Measurements from ENCODE around the gene TCTN2.

TCTN2 gene

GRCh38 chr12:123670882-123671728 lies at the start of gene TCTN2:
TSS of gene TCTN2 (plus strand) at chr12:123671113. CDS start at chr12:123671241, 128 bp downstream.
- peak; percentile 37 for DNase-seq

- DNase-seq = no peak
Measured at GRCh38 chr12:123621619-123622530, 49.0 kb upstream of the TCTN2 start.

GRCh38 chr12:123633379-123634141 lies 37.4 kb upstream of the TCTN2 start, which contains the start of the genes EIF2B1 and GTF2H3:
TSS of gene EIF2B1 (minus strand) at chr12:123633686. CDS start at chr12:123633557, 129 bp downstream.
TSS of gene GTF2H3 (plus strand) at chr12:123633829. CDS start at chr12:123633860, 31 bp downstream.
- peak; percentile 73 for DNase-seq

GRCh38 chr12:123634142-123634561 lies 36.8 kb upstream of the TCTN2 start:
- no peak for DNase-seq

- DNase-seq = no peak
Measured at GRCh38 chr12:123643911-123644310, 27.0 kb upstream of the TCTN2 start.

- DNase-seq = no peak
Measured at GRCh38 chr12:123645380-123645779, 25.5 kb upstream of the TCTN2 start.

GRCh38 chr12:123645878-123646277 lies 25.0 kb upstream of the TCTN2 start:
- no peak for DNase-seq

GRCh38 chr12:123648401-123648800 lies 22.5 kb upstream of the TCTN2 start:
- DNase-seq = no peak

GRCh38 chr12:123654129-123654701 lies 16.7 kb upstream of the TCTN2 start:
- no peak for DNase-seq

- no peak for DNase-seq
Measured at GRCh38 chr12:123655420-123655819, 15.5 kb upstream of the TCTN2 start.

GRCh38 chr12:123656392-123656791 lies 14.5 kb upstream of the TCTN2 start:
- no peak for DNase-seq

GRCh38 chr12:123657211-123657610 lies 13.7 kb upstream of the TCTN2 start:
- no peak for DNase-seq

GRCh38 chr12:123659996-123660727 lies 10.8 kb upstream of the TCTN2 start:
- no peak for DNase-seq

- no peak for DNase-seq
Measured at GRCh38 chr12:123667771-123668170, 3.1 kb upstream of the TCTN2 start.

GRCh38 chr12:123671876-123672275 lies 963 bp downstream of the TCTN2 start:
- no peak for DNase-seq

- no peak for DNase-seq
Measured at GRCh38 chr12:123675436-123675835, 4.5 kb downstream of the TCTN2 start.

- no peak for DNase-seq
Measured at GRCh38 chr12:123676616-123677320, 5.9 kb downstream of the TCTN2 start.

- DNase-seq = no peak
Measured at GRCh38 chr12:123678981-123679380, 8.1 kb downstream of the TCTN2 start.

GRCh38 chr12:123681605-123682004 lies 10.7 kb downstream of the TCTN2 start:
- no peak for DNase-seq

- DNase-seq = no peak
Measured at GRCh38 chr12:123683964-123684363, 13.1 kb downstream of the TCTN2 start.

- no peak for DNase-seq
Measured at GRCh38 chr12:123686636-123687190, 15.8 kb downstream of the TCTN2 start.

All from cortex of kidney (tissue), 1 donor.